Heart right ventricle (tissue), 16 donors: Measurements from ENCODE around the gene TRIM59. TPM values are rescaled to one million over a fixed set of nuclear protein-coding genes. Genes with fewer than 3 reads are reported as not detected.
A peak's percentile ranks its signal among the peaks of the same experiment; 100 is the strongest.

ENCODE experiments used
- ATAC-seq, 8 donors: fragments of 200-7000 bp; cut with Tn5 transposase; one replicate each; pipeline ENCODE4 v1.9.1; 2020; ENCODE audit warnings: mild to moderate bottlenecking in 8 of 8, moderate library complexity in 8 of 8, moderate number of reproducible peaks in 1 of 8
- DNase-seq, 2 donors: peaks; one replicate each; pipeline ENCODE4 v3.0.0-alpha.2; 2020
- H3K27ac ChIP-seq, 10 donors: fragments of 200-600 bp; sonication (generic) in 2 of 10; one replicate each; pipeline versions ENCODE4 v1.5.0 to v1.8.0; 2020 to 2022; ENCODE audit warnings: mild to moderate bottlenecking in 3 of 10
- H3K27me3 ChIP-seq, 7 donors: fragments of 200-600 bp; one replicate each; pipeline ENCODE4 v1.8.0; 2021 to 2022; ENCODE audit warnings: mild to moderate bottlenecking in 2 of 7
- H3K36me3 ChIP-seq, 9 donors: fragments of 200-600 bp; sonication (generic) in 1 of 9; one replicate each; pipeline versions ENCODE4 v1.5.0 to v1.8.0; 2020 to 2022; ENCODE audit warnings: mild to moderate bottlenecking in 2 of 9
- H3K4me1 ChIP-seq, 9 donors: fragments of 200-600 bp; sonication (generic) in 1 of 9; one replicate each; pipeline versions ENCODE4 v1.5.0 to v1.8.0; 2020 to 2022; ENCODE audit warnings: mild to moderate bottlenecking in 4 of 9
- H3K4me3 ChIP-seq, 10 donors: fragments of 200-600 bp; sonication (generic) in 2 of 10; one replicate each; pipeline versions ENCODE4 v1.5.0 to v1.8.0; 2020 to 2022; ENCODE audit warnings: mild to moderate bottlenecking in 7 of 10, moderate library complexity in 2 of 10
- H3K9me3 ChIP-seq, 11 donors: fragments of 200-600 bp in 10 of 11; sonication (generic) in 2 of 11; one replicate each; pipeline versions ENCODE4 v1.5.0 to v1.8.0; 2013 to 2022; ENCODE audit warnings: mild to moderate bottlenecking in 2 of 11, control low read depth in 1 of 11, moderate library complexity in 1 of 11
- CTCF ChIP-seq, 9 donors: fragments of 200-600 bp; sonication (generic) in 2 of 9; IDR thresholded peaks; one replicate each; pipeline versions ENCODE4 v1.5.0 to v1.8.0; 2021 to 2022; ENCODE audit warnings: antibody characterized with exemption in 9 of 9, mild to moderate bottlenecking in 5 of 9, moderate library complexity in 1 of 9
- WGBS, 2 donors: extraction: QIAGEN DNeasy Blood & Tissue Kit; methylation state at CpG; one replicate each; pipeline ENCODE4 v1.1.7; 2013; ENCODE audit warnings: inconsistent platforms in 1 of 2; 5-methylcytosine and 5-hydroxymethylcytosine counted together
- intact Hi-C, 10 donors: fragments of 100-400 bp; cut with DNase I; formaldehyde crosslinking; loops; one replicate each; pipeline versions ENCODE4 v1.11.1 to v1.14.2; 2022
- polyA plus RNA-seq, 2 donors: library from polyadenylated mRNA; stranded (reverse); fragments of 200-250 nt; gene quantifications; one replicate each; pipeline ENCODE4 v1.2.3, GENCODE V29; 2013
- total RNA-seq, 10 donors: library from RNA; stranded (reverse); fragmentation: NEBNext Ultra II Directional in 3 of 10; extraction: Animal tissue kit (Norgen Biotek cat#: 25700) in 3 of 10; gene quantifications; one replicate each; pipeline versions ENCODE4 v1.2.1 to v1.2.4, GENCODE V29; 2021 to 2023
- donor health status: Arrhythmogenic right ventricular cardiomyopathy.
- donor health status: ischemic (EF 13 %, LVEDD 7.1; RV severe dilation, severe dysfunction).
- donor health status: healthy with polysubstance abuse.
- donor health status: DM: no; HTN: yes; CAD: no.
- donor health status: DM: no; HTN: no; CAD: no.
- donor health status: ischemic (EF 25% LVEDD 6.9; RV normal size, moderate dysfunction).
- donor health status: ischemic (EF 25% LVEDD 5.7; RV mildly dilated, moderate dysfunction).
- donor health status: healthy.
- donor health status: DM: yes; HTN: yes; CAD: no.
- donor health status: Ischemic cardiomyopathy.
- donor health status: ischemic (EF 35%, LVEDD 5.7; RV mildly dilated, moderate dysfunction).
- donor health status: nonischemic (EF 11% LVEDD 7.7; RV severe dilation, severe dysfunction).
- donor health status: DM: yes; HTN: yes; CAD: no.
- donor health status: PGD.
- donor health status: ischemic (EF 29% LVEDD 5.4; RV normal size, mild dysfunction).
- donor health status: nonischemic (EF 23%, LVEDD 6.1; RV moderate dilation, normal function).

The TRIM59 gene
- total and polyA plus RNA-seq, 12 donors = 0.10 to 2.8 (median 0.32) TPM; not detected in 1

GRCh38 chr3:160400030-160400701, 49.4 kb downstream of the TRIM59 start:
- peaks cover 2 to 51% (median 29%) of the 10 kb centered on the region in 9 donors for H3K4me1 ChIP-seq
- intact Hi-C loops = no loop called here
- 0% methylated on average over 49 of the region's 49 CpGs for WGBS, 2 donors

GRCh38 chr3:160399125-160400029, 50.2 kb downstream of the TRIM59 start, which contains the start of the genes IFT80 and SMC4:
TSS of gene IFT80 (minus strand) at chr3:160399225. CDS start at chr3:160384600, 14,625 bp downstream.
TSS of gene SMC4 (plus strand) at chr3:160399650. CDS start at chr3:160400827, 1,177 bp downstream.
- intact Hi-C loops = no loop called here
- peak; percentile 98 to 99 (median 99) for ATAC-seq
- Histone ChIP-seq H3K27ac (peak within 1 kb of the TSS; percentile 70 to 95 (median 84)), H3K36me3 (peaks cover 0 to 2% (median 0%) of the 10 kb centered on the region in 9 donors), H3K4me3 (peak within 1 kb of the TSS; percentile 59 to 88 (median 81)), H3K4me1 (peaks cover 2 to 46% (median 29%) of the 10 kb centered on the region in 9 donors), H3K9me3 (no peaks in the 10 kb centered on the region), H3K27me3 (no peaks in the 10 kb centered on the region)
- no peak for TF ChIP-seq CTCF (IDR thresholded peaks at IDR 0.05)
- peak; percentile 95 to 96 for DNase-seq
- WGBS, 2 donors = 0 to 1% methylated on average over 63 of the region's 63 CpGs

More at GRCh38 chr3:160400030-160400701, 49.4 kb downstream of the TRIM59 start:
- peak; percentile 37 to 42 for DNase-seq
- peak overlapping the region; percentile 59 to 88 (median 81) for H3K4me3 ChIP-seq
- ATAC-seq = peak in 7 of 8 donors; percentile 8 to 61 (median 23)
- H3K27me3 ChIP-seq = no peaks in the 10 kb centered on the region
- TF ChIP-seq CTCF (IDR thresholded peaks at IDR 0.05) = no peak
- H3K27ac ChIP-seq = peak overlapping the region; percentile 70 to 95 (median 84)
- H3K36me3 ChIP-seq = peaks cover 0 to 10% (median 0%) of the 10 kb centered on the region in 9 donors
- H3K9me3 ChIP-seq = no peaks in the 10 kb centered on the region

GRCh38 chr3:160398820-160399124, 50.8 kb downstream of the TRIM59 start:
- Histone ChIP-seq H3K9me3 (no peaks in the 10 kb centered on the region), H3K36me3 (no peaks in the 10 kb centered on the region), H3K27me3 (no peaks in the 10 kb centered on the region), H3K4me1 (peaks cover 2 to 40% (median 29%) of the 10 kb centered on the region in 9 donors), H3K27ac (peak overlapping the region in 9 of 10 donors; percentile 70 to 95 (median 85)), H3K4me3 (peak overlapping the region; percentile 59 to 88 (median 81))
- intact Hi-C loops = no loop called here
- no peak for DNase-seq
- TF ChIP-seq CTCF (IDR thresholded peaks at IDR 0.05) = no peak
- 1% methylated on average over 9 of the region's 9 CpGs for WGBS, 2 donors
- ATAC-seq = peak in 5 of 8 donors; percentile 1 to 18 (median 9)

GRCh38 chr3:160395297-160395696, 54.3 kb downstream of the TRIM59 start:
- ATAC-seq = no peak
- Histone ChIP-seq H3K9me3 (no peaks in the 10 kb centered on the region), H3K27me3 (no peaks in the 10 kb centered on the region), H3K27ac (no peak overlapping the region), H3K36me3 (no peaks in the 10 kb centered on the region), H3K4me3 (no peak overlapping the region), H3K4me1 (peaks cover 2 to 10% (median 8%) of the 10 kb centered on the region in 9 donors)
- no peak for TF ChIP-seq CTCF (IDR thresholded peaks at IDR 0.05)
- DNase-seq = no peak
- intact Hi-C loops = no loop called here
